GM18909 (cell line): ENCODE results near the gene SLC2A9.
"Not testable (repeated sequence)": the region's sequence is repeated elsewhere in the genome, so short reads cannot be mapped to it uniquely, and the experiment has no call there.

Source experiments
- ATAC-seq: cut with Tn5 transposase; IDR thresholded peaks from one replicate; pipeline ENCODE4 v1.9.1; 2021; ENCODE audit warnings: mild to moderate bottlenecking; ENCODE audit not compliant: unreplicated experiment, poor library complexity

SLC2A9 gene

DNA sequence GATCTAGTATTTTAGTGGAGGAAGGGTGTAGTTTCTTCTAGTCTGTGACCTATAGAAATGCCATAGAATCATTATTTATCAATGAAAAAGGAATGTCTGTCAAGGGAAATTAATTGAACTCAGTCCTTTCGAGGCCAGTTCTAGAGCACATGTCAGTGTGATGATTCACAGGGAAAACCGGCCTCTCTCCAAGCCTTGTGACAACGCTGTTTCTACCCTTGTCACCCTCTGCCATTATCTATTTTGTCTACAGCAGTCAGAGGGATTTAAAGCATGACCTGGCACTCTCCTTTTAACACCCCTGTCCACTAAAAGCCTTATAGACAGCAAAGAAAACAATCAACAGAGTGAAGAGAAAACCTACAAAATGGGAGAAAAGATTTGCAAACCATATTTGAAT, 120.0 kb downstream of the SLC2A9 start:
- no peak for ATAC-seq

- ATAC-seq: not testable (repeated sequence)
These were observed 120.7 kb downstream of the SLC2A9 start for GRCh38 chr4:9900633-9901032.

DNA sequence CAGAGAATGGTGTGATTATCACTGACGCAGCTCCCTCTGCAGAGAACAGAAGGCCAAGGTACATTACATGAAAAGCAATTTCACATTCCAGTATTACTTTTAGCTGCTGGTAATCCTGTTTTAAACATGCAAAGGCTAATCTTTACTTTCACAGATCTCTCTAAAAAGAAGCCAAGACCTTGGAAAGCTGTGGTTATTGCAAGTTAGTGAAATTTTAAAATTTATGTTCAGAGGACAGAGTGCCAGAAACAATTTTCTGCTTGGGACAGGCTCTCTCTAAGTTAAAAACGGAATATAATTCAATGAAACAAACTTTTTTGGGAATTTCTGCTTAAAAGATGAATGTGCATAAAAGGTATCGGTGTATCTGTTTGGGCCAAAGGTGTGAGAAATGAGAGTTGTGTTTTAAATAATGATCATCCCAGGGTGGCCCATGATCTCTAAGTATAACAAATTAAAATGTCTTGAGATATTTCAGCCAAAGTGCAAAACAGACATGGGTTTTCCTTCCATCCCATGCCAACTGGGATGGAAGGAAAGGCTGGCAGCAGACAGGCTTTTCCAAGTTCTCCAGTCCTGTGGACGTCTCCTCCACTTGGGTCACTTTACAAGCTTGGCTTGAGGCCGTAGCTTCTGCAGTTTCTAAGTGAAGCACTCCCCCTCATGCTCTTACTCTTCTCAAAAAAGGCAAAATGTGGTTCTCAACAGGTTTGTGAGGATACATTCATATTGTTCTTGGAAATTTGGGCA, 121.8 kb downstream of the SLC2A9 start:
- no peak for ATAC-seq

GRCh38 chr4:9898596-9899305, 122.5 kb downstream of the SLC2A9 start:
- no peak for ATAC-seq

DNA sequence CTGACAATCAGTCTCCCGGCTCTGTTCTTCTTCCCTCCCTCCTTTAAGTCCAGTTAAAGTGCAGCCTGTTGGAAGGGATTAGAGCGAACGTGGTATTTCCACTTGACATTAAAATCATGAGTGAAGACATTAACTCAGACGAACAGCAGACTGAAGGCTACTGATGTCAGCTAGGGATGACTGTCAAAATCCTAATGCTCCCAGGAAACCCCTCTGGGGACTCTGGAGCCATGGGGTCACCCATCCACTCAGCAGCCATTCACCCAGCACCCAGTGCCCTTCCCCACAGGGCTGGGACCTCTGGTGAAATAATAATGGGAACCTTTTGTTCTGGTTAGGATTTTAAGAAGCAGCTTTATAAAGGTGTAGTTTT, 126.0 kb downstream of the SLC2A9 start:
- no peak for ATAC-seq

DNA sequence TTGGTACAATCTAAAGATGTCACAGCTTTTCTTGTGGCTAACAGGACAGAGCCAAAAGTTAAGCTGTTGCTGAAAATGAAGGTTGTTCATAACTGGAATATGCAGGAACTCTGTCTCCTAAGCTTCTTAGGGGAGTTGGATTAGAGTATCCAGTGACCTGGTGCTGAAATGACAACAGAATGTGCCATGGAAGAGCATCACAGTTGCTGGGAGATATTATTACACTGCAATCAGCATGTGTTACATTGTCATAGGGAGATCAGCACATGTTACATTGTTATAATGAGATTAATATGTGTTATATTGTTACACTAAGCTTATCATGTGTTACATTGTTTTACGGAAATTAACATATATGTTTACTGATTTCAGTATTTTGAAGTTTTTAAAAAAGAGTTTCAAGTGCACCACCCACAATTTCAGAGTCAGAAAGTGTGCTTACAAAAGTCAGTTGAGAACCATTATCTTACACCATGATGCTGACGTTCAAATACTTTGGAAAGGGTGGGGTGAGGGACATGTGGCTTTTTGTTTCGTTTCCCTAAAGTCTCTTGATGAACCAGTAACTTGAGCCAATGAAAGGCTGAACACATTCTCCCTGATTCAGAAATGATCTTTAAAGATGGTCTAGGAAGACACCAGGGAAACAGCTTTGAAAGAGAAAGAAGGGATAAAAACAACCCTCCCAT, 126.5 kb downstream of the SLC2A9 start:
- no peak for ATAC-seq

DNA sequence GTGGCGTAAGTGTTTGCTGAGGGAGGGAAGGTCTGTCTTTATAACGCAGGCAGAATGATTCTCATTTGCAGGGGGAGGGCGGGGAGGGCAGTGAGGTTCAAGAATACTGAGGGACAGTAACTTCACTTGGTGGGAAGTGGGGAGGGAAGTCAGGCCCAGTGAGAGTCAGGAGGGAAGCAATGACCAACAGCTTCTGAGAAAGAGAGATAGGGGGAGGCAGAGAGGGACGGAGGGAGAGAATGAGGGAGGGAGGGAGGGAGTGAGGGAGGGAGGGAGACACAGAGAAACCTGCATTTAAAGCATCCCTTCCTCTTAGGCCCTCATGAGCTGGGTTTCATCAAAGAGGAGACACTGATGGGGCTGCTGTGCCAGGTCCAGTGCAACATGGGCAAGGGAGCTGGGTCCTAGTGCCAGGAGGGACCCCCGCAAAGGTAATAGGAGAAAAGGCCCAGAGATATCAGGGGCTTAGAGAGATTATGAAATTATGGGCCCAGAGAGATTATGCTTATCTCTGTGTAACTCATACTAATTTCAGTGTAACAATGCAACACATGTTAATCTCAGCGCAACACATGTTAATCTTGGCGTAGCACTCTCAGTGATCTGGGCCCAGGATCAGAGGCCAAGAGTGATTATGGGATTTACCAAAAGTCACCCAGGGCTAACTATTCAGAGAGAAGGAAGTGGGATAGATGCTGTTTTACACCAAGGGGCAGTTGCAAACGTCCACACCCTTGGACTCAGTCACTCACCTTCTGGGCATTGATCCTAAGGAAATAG, 127.8 kb downstream of the SLC2A9 start:
- ATAC-seq: no peak

GRCh38 chr4:9891740-9892139, 129.6 kb downstream of the SLC2A9 start:
- no peak for ATAC-seq

- no peak for ATAC-seq
These were observed 130.2 kb downstream of the SLC2A9 start for GRCh38 chr4:9891056-9891455.

- no peak for ATAC-seq
These were observed 132.0 kb downstream of the SLC2A9 start for GRCh38 chr4:9889306-9889705.

GRCh38 chr4:9885958-9886357, 135.3 kb downstream of the SLC2A9 start:
- ATAC-seq: no peak

GRCh38 chr4:9880406-9881197, 140.7 kb downstream of the SLC2A9 start:
- no peak for ATAC-seq

DNA sequence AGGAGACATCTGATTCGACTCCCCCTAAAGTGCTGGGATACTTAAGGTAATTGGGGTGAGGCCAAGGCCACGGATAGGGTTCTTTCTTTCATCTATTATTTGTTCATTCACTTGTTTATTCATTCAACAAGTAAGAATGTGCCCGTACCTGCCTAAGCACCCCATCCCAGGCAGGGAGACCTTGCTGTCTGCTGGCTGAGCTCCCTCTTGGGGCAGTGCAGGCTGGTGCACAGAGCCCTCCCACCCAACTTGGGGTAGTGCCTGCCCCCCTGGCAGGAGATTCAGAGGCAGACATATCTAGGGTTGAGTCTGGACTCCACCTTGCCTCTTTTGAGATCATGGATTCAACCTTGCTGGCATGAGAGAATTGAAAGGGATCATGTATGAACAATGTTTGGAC, 144.2 kb downstream of the SLC2A9 start:
- no peak for ATAC-seq

DNA sequence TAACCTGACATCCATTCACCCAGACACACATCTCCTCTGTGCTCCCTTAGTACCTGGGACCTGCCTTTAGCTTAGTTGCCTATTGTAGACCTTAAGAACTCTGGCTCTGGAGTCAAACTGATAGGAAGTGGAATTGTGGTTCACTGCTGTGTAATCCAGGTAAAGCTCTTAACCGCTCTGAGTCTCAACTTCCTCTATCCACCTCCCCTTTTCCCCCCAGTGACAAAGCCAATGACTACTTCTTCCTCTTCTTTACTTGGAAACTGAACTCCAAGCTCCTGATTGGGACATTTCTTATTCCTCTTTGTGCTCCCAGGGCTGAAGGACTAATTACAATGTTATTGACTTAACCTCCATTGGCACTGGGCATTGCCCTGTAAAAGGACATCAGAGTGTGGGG, 145.8 kb downstream of the SLC2A9 start:
- ATAC-seq: no peak

DNA sequence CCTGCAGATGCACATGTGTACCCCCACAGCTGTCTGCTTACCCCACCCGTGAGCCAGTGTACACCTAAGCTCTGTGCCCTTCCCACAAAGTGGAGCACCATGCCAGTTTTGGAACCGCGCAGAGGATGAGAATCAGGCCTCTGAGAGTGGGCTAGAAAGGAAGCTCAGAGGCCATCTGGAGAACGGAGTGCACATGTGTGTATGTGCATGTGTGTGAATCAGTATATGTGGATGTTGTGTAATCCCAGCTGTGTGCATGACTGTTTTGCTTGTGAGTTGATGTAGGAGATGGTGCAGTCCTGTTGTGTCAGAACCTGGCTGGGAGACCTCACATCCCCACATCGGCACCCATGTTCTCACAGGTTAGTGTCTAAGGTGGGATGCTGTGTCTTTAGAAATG, 146.9 kb downstream of the SLC2A9 start:
- ATAC-seq: no peak

DNA sequence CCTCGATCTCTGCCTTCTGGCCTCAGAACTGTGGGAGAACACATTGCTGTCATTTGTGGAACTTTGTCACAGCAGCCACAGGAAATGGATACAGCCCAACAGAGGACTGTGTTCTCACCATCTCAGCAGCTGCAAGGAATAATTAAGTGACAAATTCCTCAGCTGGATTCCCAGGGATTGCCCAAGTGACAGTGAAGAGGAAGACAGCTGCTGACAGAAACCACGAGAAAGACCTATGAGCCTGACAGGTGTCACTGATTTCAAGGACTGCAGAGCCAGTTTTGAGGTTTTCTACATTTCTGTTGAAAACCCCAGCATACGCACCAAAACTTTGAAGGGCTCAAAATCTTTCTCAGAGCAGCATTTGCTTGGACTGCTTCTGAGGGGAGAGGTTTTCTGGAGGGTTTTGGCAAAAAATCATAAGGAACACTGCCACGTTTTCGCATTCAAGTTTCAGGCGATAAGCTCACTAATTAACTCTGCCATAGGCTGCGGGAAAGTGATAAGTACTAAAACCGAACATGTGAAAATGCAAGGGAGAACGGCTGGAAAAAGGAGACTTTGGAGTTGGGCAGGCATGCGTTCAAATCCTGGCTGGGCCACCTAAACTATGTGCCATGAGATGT, 151.0 kb downstream of the SLC2A9 start:
- no peak for ATAC-seq

DNA sequence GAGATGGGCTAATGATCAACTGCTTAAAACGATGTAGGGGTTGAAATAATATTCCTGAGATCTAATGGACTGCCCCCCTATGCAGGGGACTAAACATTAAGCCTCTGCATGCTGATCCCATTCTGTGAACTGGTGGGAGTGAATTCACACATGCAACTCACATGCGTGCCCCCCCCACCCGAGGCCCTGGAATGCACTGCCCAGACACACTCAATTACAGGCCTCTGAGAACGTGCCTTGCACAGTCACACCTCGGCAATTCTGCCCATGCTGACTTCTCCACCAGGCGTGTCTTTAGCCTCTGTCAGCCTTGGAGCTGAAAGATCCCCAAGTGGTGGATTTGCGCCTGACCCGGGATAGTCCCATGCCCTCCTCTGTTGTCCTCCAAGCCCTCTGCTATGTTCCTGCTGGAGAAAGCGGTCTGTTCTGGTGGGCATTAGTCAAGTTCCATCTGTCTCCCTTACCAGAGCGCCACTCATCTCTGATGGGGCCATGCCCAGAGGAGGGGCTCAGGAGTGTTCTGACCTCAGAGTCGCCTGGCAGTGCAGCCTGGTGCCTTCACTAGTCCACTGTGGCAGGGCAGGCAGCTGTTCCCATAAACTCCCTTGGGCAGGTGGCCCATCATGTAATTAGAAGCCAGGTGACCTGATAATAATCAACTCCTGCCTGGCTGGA, 153.4 kb downstream of the SLC2A9 start:
- no peak for ATAC-seq

DNA sequence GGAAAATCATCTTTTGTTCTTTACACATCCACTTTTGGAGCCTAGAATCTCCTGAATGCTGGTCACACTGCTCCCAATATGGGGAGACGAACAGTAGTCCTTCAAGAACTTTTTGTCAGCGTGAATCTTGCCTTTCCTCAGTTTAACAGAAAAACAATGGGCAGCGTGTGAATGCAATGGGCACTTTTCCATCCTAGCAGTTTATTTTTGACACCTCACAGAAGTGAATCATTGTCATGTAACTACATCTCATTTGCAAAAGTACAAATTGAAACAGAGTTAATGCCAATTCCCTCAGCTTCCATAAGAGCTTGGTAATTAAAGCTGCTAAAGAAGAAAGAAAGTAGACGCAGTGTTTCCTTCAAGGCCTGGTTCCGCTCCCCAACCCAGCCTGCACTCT, 154.4 kb downstream of the SLC2A9 start:
- no peak for ATAC-seq

- no peak for ATAC-seq
These were observed 159.7 kb downstream of the SLC2A9 start for GRCh38 chr4:9861561-9861960.
